Choroid plexus epithelial cell (primary cell): ENCODE measurements around the gene SIRT2.
A peak's percentile ranks its signal among the peaks of the same experiment; 100 is the strongest.
"Not testable (repeated sequence)": the region's sequence is repeated elsewhere in the genome, so short reads cannot be mapped to it uniquely, and the experiment has no call there.

Experiments used
- DNase-seq: peaks from one replicate; pipeline ENCODE4 v3.0.0-alpha.2; 2010; ENCODE audit warnings: low read depth
- H3K4me3 ChIP-seq: 2 replicates; pipeline ENCODE4 v1.5.1; 2011; ENCODE audit warnings: low read depth, mild to moderate bottlenecking, control low read depth, low read length, moderate library complexity
- TF ChIP-seq, protein P1 (sequence below): conservative IDR thresholded peaks from 2 replicates; pipeline ENCODE4 v1.5.1; 2011; ENCODE audit warnings: low read depth, mild to moderate bottlenecking, control low read depth, inconsistent platforms, low read length, moderate library complexity

SIRT2 gene

DNA sequence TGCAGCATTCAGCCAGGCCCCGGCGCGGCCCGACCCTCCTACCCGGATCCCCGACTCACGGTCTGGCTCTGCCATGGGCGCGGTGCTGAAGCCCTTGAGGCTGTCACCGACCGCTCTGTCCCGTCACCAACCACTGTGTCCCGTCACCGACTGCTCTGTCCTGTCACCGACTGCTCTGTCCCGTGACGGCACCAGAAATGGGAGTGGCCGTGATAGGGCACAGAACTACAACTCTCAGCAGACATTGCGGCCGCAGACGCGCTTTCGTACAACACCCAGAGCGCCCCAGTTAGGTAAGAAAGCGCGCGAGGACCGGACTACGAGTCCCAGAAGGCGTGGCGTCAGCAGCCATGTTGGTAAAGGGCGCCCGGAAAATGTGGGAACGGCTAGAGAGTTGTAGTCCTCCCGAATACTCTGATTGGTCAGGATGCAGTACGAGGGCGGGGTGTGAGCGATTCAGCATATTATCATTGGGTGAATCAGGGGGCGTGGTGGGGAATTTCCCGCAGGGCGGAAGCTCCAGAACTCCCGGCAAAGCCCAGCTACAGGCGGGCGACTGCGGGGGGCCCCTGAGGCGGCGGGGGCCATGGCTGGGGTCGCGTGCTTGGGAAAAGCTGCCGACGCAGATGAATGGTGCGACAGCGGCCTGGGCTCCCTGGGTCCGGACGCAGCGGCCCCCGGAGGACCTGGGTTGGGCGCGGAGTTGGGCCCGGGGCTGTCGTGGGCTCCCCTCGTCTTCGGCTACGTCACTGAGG lies at the start of gene SIRT2, which contains the start of gene NFKBIB:
Gene SIRT2 (minus strand): TSS at position 172 of the 755 bp plus-strand sequence. CDS start 97 bp downstream, at position 75.
Gene NFKBIB (plus strand): TSS at position 523 of the 755 bp plus-strand sequence. CDS start 64 bp downstream, at position 587.
- H3K4me3 ChIP-seq: peak within 1 kb of the TSS; percentile 99
- TF ChIP-seq, protein P1, sequence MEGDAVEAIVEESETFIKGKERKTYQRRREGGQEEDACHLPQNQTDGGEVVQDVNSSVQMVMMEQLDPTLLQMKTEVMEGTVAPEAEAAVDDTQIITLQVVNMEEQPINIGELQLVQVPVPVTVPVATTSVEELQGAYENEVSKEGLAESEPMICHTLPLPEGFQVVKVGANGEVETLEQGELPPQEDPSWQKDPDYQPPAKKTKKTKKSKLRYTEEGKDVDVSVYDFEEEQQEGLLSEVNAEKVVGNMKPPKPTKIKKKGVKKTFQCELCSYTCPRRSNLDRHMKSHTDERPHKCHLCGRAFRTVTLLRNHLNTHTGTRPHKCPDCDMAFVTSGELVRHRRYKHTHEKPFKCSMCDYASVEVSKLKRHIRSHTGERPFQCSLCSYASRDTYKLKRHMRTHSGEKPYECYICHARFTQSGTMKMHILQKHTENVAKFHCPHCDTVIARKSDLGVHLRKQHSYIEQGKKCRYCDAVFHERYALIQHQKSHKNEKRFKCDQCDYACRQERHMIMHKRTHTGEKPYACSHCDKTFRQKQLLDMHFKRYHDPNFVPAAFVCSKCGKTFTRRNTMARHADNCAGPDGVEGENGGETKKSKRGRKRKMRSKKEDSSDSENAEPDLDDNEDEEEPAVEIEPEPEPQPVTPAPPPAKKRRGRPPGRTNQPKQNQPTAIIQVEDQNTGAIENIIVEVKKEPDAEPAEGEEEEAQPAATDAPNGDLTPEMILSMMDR: no peak
- peak; percentile 100 for DNase-seq

DNA sequence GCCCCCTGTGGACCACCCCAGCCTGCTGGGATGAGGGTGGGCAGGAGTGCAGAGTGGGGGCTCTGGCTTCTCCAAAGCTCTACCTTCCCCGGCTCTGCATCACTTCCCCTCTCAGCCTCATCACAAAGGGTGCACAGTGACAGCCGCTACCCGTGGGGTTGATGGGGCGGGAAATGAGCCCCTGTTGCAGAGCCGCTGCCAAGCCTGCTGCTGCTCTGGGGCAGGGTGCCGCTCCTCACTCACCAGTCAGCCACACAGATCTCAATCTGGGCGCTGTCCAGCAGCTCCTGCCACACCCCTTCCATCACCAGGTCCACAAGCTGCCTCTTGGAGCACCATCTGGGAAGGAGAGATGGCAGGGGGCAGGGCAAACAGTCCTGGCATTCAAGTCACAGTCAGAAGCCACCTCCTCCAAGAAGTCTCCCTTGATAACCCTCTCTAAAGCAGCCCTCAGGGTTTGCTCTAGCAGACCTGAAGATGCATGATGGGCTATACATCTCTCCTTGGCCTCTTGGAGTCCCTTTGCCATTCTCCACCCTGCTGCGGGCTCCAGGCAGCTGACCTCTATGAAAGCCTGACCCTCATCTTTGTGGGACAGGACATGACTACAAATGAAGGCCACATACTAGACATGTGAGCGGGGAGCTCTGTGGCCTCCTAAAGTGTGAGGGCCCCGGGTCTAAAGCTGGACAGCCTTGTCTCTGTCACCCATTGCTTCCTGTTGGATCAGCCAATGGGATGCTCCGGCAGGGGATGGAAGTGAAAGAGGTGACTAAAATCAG lies 47.0 kb upstream of the SIRT2 start:
- H3K4me3 ChIP-seq: no peak overlapping the region
- TF ChIP-seq, protein P1: no peak
- DNase-seq: no peak

DNA sequence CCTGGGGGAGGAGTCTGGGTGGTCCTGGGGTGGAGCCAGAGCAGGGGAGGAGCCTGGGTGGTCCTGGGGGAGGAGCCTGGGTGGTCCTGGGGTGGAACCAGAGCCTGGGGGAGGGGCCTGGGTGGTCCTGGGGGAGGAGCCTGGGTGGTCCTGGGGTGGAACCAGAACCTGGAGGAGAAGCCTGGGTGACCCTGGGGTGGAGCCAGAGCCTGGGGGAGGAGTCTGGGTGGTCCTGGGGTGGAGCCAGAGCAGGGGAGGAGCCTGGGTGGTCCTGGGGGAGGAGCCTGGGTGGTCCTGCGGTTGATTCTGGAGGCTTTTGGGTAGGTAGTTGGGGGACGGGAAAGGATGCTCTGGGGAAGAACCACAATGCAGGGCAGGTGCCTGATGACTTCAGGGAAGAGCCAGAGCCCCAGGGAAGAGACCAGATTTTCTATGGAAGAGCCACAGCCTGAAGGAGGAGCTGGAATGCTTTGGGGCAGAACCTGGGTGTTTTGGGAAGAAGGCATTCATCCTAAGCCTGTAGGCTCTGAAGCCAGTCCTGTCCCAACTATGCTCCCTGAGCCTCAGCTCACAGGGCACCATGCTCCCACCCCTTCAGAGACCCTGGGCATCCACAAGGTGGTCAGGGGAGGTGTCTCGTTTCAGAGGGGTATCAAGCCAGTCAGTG lies 46.3 kb upstream of the SIRT2 start:
- TF ChIP-seq, protein P1: no peak

DNA sequence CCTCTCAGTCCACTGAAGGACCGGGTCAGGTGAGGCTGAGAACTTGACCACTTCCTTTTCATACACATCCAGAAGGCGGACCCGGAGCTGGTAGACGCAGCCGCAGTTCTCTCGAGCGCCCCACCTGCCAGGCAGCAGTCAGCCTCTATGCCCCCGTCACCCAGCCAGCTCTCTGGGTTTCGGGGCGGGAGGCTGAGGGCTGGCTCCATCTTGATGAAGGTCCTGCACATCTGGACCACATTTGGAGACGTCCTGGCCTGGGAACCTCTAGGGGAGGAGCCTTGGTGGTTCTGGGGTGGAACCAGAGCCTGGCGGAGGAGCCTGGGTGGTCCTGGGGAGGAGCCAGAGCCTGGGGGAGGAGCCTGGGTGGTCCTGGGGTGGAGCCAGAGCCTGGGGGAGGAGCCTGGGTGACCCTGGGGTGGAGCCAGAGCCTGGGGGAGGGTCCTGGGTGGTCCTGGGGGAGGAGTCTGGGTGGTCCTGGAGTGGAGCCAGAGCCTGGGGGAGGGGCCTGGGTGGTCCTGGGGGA lies 45.6 kb upstream of the SIRT2 start:
- TF ChIP-seq, protein P1: no peak
- DNase-seq: no peak

More for the DNA sequence above, 46.3 kb upstream of the SIRT2 start:
- DNase-seq: no peak
- H3K4me3 ChIP-seq: no peak overlapping the region

DNA sequence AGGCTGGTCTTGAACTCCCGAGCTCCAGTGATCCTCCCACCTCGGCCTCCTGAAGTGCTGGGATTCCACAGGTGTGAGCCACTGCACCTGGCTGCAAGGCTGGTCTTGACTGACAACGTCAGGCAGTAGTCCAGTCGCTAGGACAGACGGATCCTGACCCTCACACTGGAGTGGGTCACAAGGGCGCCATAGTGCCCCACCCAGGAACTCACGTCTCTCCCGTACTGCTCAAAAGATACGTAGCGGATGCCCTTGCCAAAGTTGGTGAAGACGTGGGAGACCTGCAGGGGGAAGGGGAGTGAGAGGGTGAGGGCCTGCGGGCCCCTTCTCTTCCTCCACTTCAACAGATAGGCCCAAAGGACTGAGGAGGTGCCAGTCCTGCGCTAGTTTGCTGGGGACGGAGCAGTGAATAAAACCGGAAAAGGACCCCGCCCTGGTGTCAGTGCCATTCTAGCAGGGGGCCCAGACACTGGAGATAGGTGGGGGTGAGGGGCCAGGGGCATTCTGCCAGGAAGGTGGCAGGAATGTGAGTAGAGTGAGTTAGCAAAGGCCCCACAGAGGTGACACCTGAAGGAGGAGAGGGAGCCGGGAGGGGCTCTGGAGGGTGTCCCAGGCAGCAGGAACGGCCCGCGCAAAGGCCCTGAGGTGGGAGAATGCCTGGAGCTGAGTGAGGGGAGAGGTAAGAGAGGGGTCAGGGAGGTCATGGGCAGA lies 43.2 kb upstream of the SIRT2 start:
- no peak overlapping the region for H3K4me3 ChIP-seq
- no peak for DNase-seq
- TF ChIP-seq, protein P1: no peak

More for the DNA sequence above, 45.6 kb upstream of the SIRT2 start:
- no peak overlapping the region for H3K4me3 ChIP-seq

DNA sequence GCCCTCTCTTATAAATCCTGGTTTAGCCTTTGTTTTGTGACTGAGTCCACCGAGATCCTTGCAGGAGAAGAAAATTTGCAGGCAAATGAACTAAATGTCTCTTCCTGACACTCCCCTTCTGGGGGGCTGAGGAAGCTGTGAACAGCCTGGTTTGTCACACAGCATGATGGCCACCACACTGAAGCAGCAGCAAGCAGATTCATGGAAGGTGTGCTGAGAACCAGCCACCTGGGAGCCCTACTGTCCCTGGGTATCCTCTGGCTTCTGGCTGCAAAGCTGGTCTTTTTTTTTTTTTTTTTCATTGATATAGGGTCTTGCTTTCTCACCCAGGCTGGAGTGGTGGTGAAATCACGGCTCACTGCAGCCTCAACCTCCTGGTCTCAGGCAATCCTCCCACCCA lies 42.6 kb upstream of the SIRT2 start:
- TF ChIP-seq, protein P1: no peak
- no peak for DNase-seq
- H3K4me3 ChIP-seq: no peak overlapping the region

DNA sequence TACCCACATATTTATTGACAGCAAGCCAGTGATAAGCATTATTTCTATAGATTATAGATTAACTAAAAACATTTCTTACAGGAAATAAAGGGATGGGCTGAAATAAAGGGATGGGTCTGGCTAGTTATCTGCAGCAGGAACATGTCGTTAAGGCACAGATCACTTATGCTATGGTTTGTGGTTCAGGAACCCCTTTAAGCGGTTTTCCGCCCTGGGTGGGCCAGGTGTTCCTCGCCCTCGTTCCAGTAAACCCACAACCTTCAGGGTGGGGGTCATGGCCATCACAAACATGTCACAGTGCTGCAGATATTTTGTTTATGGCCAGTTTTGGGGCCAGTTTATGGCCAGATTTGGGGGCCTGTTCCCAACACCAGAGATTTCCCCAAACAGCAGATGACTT lies 42.0 kb upstream of the SIRT2 start:
- not testable (repeated sequence) for DNase-seq

More for the DNA sequence above, 42.0 kb upstream of the SIRT2 start:
- H3K4me3 ChIP-seq: not testable (repeated sequence)
